RWPE2 (cell line): ENCODE measurements around the gene MED22.

ENCODE experiments used
- ATAC-seq: fragments of 200-7000 bp; cut with Tn5 transposase; 3 replicates; pipeline ENCODE4 v1.9.1; 2021; ENCODE audit warnings: low read depth
- DNase-seq: peaks from one replicate; pipeline ENCODE4 v3.0.0-alpha.2; 2020; ENCODE audit warnings: low spot score
- H3K27ac ChIP-seq: fragments of 450-650 bp; 2 replicates; pipeline ENCODE4 v1.5.1; 2017; ENCODE audit warnings: mild to moderate bottlenecking; ENCODE audit not compliant: poor library complexity, severe bottlenecking
- H3K27me3 ChIP-seq: fragments of 250-450 bp; sonication (Bioruptor Pico); 2 replicates; pipeline ENCODE4 v1.5.1; 2021; ENCODE audit warnings: mild to moderate bottlenecking, moderate library complexity; ENCODE audit not compliant: insufficient read depth, poor library complexity, severe bottlenecking
- H3K36me3 ChIP-seq: fragments of 250-450 bp; sonication (Bioruptor Pico); 2 replicates; pipeline ENCODE4 v1.5.1; 2020; ENCODE audit warnings: low read depth, mild to moderate bottlenecking, moderate library complexity
- H3K4me1 ChIP-seq: fragments of 250-450 bp; sonication (Bioruptor Pico); 2 replicates; pipeline ENCODE4 v1.5.1; 2021; ENCODE audit warnings: mild to moderate bottlenecking, moderate library complexity; ENCODE audit not compliant: insufficient read depth, poor library complexity, severe bottlenecking
- H3K4me3 ChIP-seq: fragments of 250-450 bp; sonication (Bioruptor Pico); 2 replicates; pipeline ENCODE4 v1.5.1; 2021; ENCODE audit warnings: mild to moderate bottlenecking, moderate library complexity; ENCODE audit not compliant: severe bottlenecking
- H3K9me3 ChIP-seq: fragments of 250-450 bp; sonication (Bioruptor Pico); 2 replicates; pipeline ENCODE4 v1.5.1; 2021; ENCODE audit warnings: mild to moderate bottlenecking, moderate library complexity; ENCODE audit not compliant: severe bottlenecking
- TF ChIP-seq, protein P1 (sequence below): fragments of 450-650 bp; IDR thresholded peaks from one replicate; pipeline ENCODE4 v1.5.1; 2017; ENCODE audit warnings: mild to moderate bottlenecking, moderate library complexity; ENCODE audit not compliant: poor library complexity, severe bottlenecking

MED22 gene

DNA sequence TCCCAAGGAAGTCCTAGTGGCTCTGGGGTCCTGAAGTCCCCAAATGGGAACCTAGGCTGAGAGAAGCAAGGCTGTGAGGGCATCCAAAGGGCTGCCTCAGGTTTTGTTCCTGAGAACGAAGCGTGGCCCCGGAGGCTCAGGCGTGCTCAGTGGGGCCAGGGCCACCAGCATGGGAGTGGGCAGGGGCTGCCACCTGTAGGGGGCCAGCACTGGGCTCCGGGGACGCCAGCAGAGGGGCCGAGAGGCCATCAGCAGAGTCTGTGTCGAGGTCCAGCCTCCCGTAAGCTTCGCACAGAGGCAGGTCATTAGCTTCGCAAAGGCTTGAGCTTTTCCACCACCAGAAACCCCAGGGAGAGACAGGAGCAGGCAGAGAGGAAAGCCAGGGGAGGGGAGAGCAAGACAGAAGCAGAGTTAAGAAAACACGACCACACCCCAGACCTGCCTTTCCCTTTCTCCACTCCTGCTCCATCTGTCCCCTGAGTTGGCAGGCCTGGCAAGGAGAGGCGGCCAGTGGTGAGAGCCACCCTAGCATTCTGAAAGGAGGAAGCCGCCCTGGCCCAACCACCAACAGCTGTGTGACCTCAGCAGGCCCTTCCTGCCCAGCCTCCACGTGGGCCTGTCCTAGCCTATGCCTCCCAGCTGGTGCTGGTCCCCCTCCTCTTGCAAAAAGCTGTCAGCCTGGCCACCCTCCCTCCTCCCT is 6.4 kb downstream of the MED22 start:
- H3K36me3 ChIP-seq: peaks cover 70% of the 10 kb centered on the region
- no peaks in the 10 kb centered on the region for H3K9me3 ChIP-seq
- no peak for ATAC-seq

GRCh38 chr9:133340916-133341315 is 7.0 kb downstream of the MED22 start:
- no peak overlapping the region for H3K4me3 ChIP-seq
- no peaks in the 10 kb centered on the region for H3K27me3 ChIP-seq
- ATAC-seq (no peak), DNase-seq (no peak)
- peaks cover 65% of the 10 kb centered on the region for H3K36me3 ChIP-seq
- H3K4me1 ChIP-seq: no peaks in the 10 kb centered on the region
- H3K27ac ChIP-seq: no peak overlapping the region
- no peaks in the 10 kb centered on the region for H3K9me3 ChIP-seq
- TF ChIP-seq, protein P1, sequence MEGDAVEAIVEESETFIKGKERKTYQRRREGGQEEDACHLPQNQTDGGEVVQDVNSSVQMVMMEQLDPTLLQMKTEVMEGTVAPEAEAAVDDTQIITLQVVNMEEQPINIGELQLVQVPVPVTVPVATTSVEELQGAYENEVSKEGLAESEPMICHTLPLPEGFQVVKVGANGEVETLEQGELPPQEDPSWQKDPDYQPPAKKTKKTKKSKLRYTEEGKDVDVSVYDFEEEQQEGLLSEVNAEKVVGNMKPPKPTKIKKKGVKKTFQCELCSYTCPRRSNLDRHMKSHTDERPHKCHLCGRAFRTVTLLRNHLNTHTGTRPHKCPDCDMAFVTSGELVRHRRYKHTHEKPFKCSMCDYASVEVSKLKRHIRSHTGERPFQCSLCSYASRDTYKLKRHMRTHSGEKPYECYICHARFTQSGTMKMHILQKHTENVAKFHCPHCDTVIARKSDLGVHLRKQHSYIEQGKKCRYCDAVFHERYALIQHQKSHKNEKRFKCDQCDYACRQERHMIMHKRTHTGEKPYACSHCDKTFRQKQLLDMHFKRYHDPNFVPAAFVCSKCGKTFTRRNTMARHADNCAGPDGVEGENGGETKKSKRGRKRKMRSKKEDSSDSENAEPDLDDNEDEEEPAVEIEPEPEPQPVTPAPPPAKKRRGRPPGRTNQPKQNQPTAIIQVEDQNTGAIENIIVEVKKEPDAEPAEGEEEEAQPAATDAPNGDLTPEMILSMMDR: no peak

More for the DNA sequence above, 6.4 kb downstream of the MED22 start:
- Histone ChIP-seq H3K27me3 (no peaks in the 10 kb centered on the region), H3K4me1 (no peaks in the 10 kb centered on the region), H3K4me3 (no peak overlapping the region), H3K27ac (no peak overlapping the region)
- no peak for DNase-seq
- TF ChIP-seq, protein P1: no peak

DNA sequence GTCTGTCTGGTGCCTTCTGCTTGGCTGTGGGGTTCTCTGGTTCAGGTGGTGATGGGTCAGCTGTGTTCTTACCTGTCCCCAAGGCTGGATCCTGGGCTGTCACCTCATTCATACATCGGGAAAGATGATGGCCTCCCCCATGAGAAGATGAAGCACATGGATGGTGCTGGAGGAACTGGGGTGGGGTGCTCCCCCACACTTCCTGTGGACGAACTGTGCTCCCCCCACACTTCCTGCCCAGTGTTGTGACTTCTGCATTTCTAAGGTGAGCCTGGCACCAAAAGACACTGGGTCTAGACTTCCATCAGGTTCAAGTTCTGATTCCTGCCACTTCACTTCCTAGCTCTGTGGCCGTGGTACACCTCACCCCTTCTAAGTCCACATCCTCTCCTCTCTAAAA is 7.7 kb downstream of the MED22 start:
- Histone ChIP-seq H3K4me3 (no peak overlapping the region), H3K4me1 (no peaks in the 10 kb centered on the region), H3K27me3 (no peaks in the 10 kb centered on the region), H3K27ac (no peak overlapping the region), H3K9me3 (no peaks in the 10 kb centered on the region), H3K36me3 (peaks cover 58% of the 10 kb centered on the region)
- ATAC-seq (no peak), DNase-seq (no peak)
- TF ChIP-seq, protein P1: no peak

- H3K27ac ChIP-seq: no peak overlapping the region
- DNase-seq (no peak), ATAC-seq (no peak)
- H3K36me3 ChIP-seq: peaks cover 56% of the 10 kb centered on the region
- no peaks in the 10 kb centered on the region for H3K27me3 ChIP-seq
- TF ChIP-seq, protein P1: no peak
- no peaks in the 10 kb centered on the region for H3K4me1 ChIP-seq
- no peak overlapping the region for H3K4me3 ChIP-seq
- H3K9me3 ChIP-seq: no peaks in the 10 kb centered on the region
These were observed 8.3 kb downstream of the MED22 start for GRCh38 chr9:133339641-133340040.
